Endothelial cell of umbilical vein (primary cell): ENCODE results near the gene SLC11A2. TPM values are rescaled to one million over a fixed set of nuclear protein-coding genes. Genes with fewer than 3 reads are reported as not detected.

Experiments
- BruUV-seq: library from RNA; stranded (reverse); fragments of 400-500 nt; replicated peaks from 2 replicates; lab custom pipeline; 2021; lab: Mats Ljungman, UMichigan
- CTCF ChIA-PET: fragments of 300-600, 350-600 bp; sonication (Branson Sonifier 250); formaldehyde crosslinking; loops from one replicate; lab custom pipeline; 2021; ENCODE audit warnings: antibody characterized with exemption, inconsistent platforms; lab: Charles Lee
- POLR2A ChIA-PET: fragments of 300-600, 350-600 bp; sonication (Branson Sonifier 250); formaldehyde crosslinking; loops from one replicate; lab custom pipeline; 2021; ENCODE audit warnings: antibody characterized with exemption, inconsistent platforms; lab: Charles Lee
- DNase-seq: peaks from one replicate; pipeline ENCODE4 v3.0.0-alpha.2; 2011; ENCODE audit warnings: low read depth, low spot score
- FAIRE-seq: peaks from 2 replicates; lab custom pipeline; 2011; peaks lifted over from hg19 to GRCh38; lab: Jason Lieb, UNC
- H2AFZ ChIP-seq: 2 replicates; pipeline ENCODE4 v1.6.0; 2012; ENCODE audit warnings: low read depth, low read length, control low read depth, inconsistent platforms
- H3K27ac ChIP-seq: 2 replicates; pipeline ENCODE4 v1.5.1; 2011; ENCODE audit warnings: low read depth, mild to moderate bottlenecking, control low read depth, low read length, moderate library complexity; ENCODE audit not compliant: insufficient read depth
- H3K27me3 ChIP-seq, 2 experiments: 2 replicates each; pipeline versions ENCODE4 v1.6.0 to v1.6.1; 2011; ENCODE audit warnings: low read length in 2 of 2, mixed read lengths in 1 of 2; ENCODE audit not compliant: control insufficient read depth in 2 of 2, insufficient read depth in 2 of 2
- H3K36me3 ChIP-seq, 2 experiments: 2 replicates in 1 of 2; 3 replicates in 1 of 2; pipeline ENCODE4 v1.5.1; 2011; ENCODE audit warnings: low read length in 2 of 2, mild to moderate bottlenecking in 1 of 2, moderate library complexity in 1 of 2; ENCODE audit not compliant: control insufficient read depth in 2 of 2, insufficient read depth in 2 of 2; ENCODE audit errors: extremely low read depth in 1 of 2
- H3K4me1 ChIP-seq: 3 replicates; pipeline ENCODE4 v1.5.1; 2011; ENCODE audit warnings: mild to moderate bottlenecking, low read length; ENCODE audit not compliant: control insufficient read depth, insufficient read depth; ENCODE audit errors: extremely low read depth
- H3K4me2 ChIP-seq: 2 replicates; pipeline ENCODE4 v1.6.1; 2011; ENCODE audit warnings: low read length, control low read depth, mixed read lengths; ENCODE audit not compliant: insufficient read depth
- H3K4me3 ChIP-seq, 3 experiments: fragments of 200-600 bp in 1 of 3; sonication (generic), shearing (Covaris generic) in 1 of 3; replicated peaks in 1 of 3; 2 replicates each; pipeline ENCODE4 v1.5.1; 2011 to 2016; ENCODE audit warnings: control low read depth in 3 of 3, low read length in 3 of 3, mild to moderate bottlenecking in 2 of 3, inconsistent platforms in 1 of 3, low read depth in 1 of 3, moderate library complexity in 1 of 3; ENCODE audit not compliant: insufficient read depth in 1 of 3
- H3K79me2 ChIP-seq: 2 replicates; pipeline ENCODE4 v1.6.0; 2012; ENCODE audit warnings: low read length, inconsistent platforms; ENCODE audit not compliant: control insufficient read depth, insufficient read depth
- H3K9ac ChIP-seq: replicated peaks from 2 replicates; pipeline ENCODE3; 2011; ENCODE audit warnings: low read length, control low read depth; ENCODE audit not compliant: insufficient read depth; ENCODE audit errors: extremely low read depth
- H3K9me1 ChIP-seq: replicated peaks from 3 replicates; pipeline ENCODE4 v1.6.0; 2011; ENCODE audit warnings: mild to moderate bottlenecking, low read length; ENCODE audit not compliant: control insufficient read depth, insufficient read depth; ENCODE audit errors: extremely low read depth
- H3K9me3 ChIP-seq: replicated peaks from 2 replicates; pipeline ENCODE4 v1.5.1; 2012; ENCODE audit warnings: low read length, inconsistent platforms; ENCODE audit not compliant: control insufficient read depth, insufficient read depth
- H4K20me1 ChIP-seq: replicated peaks from 2 replicates; pipeline ENCODE3; 2011; ENCODE audit warnings: mild to moderate bottlenecking, low read length; ENCODE audit not compliant: control insufficient read depth, insufficient read depth; ENCODE audit errors: extremely low read depth
- CTCF ChIP-seq, 2 donors: IDR thresholded peaks; 1 replicate in 1 of 2; 2 replicates in 1 of 2; pipeline ENCODE4 v1.5.1; 2011; ENCODE audit warnings: low read length in 2 of 2, mild to moderate bottlenecking in 2 of 2, moderate library complexity in 2 of 2, control low read depth in 1 of 2, inconsistent platforms in 1 of 2, low read depth in 1 of 2; ENCODE audit not compliant: insufficient read depth in 1 of 2; ENCODE audit errors: extremely low read depth in 1 of 2
- EZH2 ChIP-seq: IDR thresholded peaks from 2 replicates; pipeline ENCODE4 v1.6.1; 2012; ENCODE audit warnings: borderline replicate concordance, low read depth, mild to moderate bottlenecking, moderate library complexity, low read length, inconsistent platforms; ENCODE audit not compliant: severe bottlenecking
- FOS ChIP-seq: IDR thresholded peaks from 2 replicates; pipeline ENCODE4 v1.6.1; 2011; ENCODE audit warnings: mild to moderate bottlenecking, low read length, moderate library complexity, borderline replicate concordance; ENCODE audit not compliant: insufficient read depth
- GATA2 ChIP-seq: IDR thresholded peaks from 2 replicates; pipeline ENCODE4 v1.7.0; 2011; ENCODE audit warnings: low read depth, mild to moderate bottlenecking, moderate library complexity, mixed read lengths, low read length; ENCODE audit not compliant: insufficient read length, insufficient read depth
- JUN ChIP-seq: IDR thresholded peaks from 2 replicates; pipeline ENCODE4 v1.6.1; 2011; ENCODE audit warnings: borderline replicate concordance, low read depth; ENCODE audit not compliant: insufficient read length, insufficient read depth
- MYC ChIP-seq: IDR thresholded peaks from one replicate; pipeline ENCODE4 v1.6.1; 2011; ENCODE audit warnings: mild to moderate bottlenecking, low read depth, low read length
- POLR2A ChIP-seq: IDR thresholded peaks from 2 replicates; pipeline ENCODE4 v1.6.1; 2012; ENCODE audit warnings: low read depth, mild to moderate bottlenecking, control low read depth, low read length
- POLR2AphosphoS5 ChIP-seq: IDR thresholded peaks from 2 replicates; pipeline ENCODE4 v1.6.1; 2012; ENCODE audit warnings: low read depth, mild to moderate bottlenecking, control low read depth, low read length, moderate library complexity; ENCODE audit not compliant: insufficient read depth
- dilution Hi-C: fragments of 300-500 bp; cut with MboI; formaldehyde crosslinking; loops from one replicate; pipeline ENCODE4 v1.15.0; 2019; ENCODE audit warnings: low sequenced_read_pairs; ENCODE audit not compliant: extremely low pct_ligation_motif_present
- intact Hi-C: fragments of 100-400 bp; cut with micrococcal nuclease; formaldehyde crosslinking; loops from one replicate; pipeline ENCODE4 v1.10.0; 2022
- polyA plus RNA-seq, 4 experiments: library from polyadenylated mRNA; depleted of rRNA in 3 of 4; stranded (reverse) in 3 of 4; unstranded in 1 of 4; fragments of >200 nt; gene quantifications; 2 replicates each; pipeline versions ENCODE4 v1.2.1 to v1.2.3, GENCODE V29; 2011 to 2012; ENCODE audit warnings: missing spikeins in 1 of 4
- total RNA-seq: library from RNA; stranded (reverse); gene quantifications from 2 replicates; pipeline ENCODE4 v1.2.3, GENCODE V29; 2021
- TF ChIP-seq, protein P1 (sequence below): IDR thresholded peaks from 2 replicates; pipeline ENCODE4 v1.6.1; 2011; ENCODE audit not compliant: insufficient read depth, insufficient read length

SLC11A2 gene
- total and polyA plus RNA-seq, 2 donors (not counting 3 experiments of a cell fraction or from before 2014, with no cell fraction given): 47.5 to 56.4 TPM

DNA sequence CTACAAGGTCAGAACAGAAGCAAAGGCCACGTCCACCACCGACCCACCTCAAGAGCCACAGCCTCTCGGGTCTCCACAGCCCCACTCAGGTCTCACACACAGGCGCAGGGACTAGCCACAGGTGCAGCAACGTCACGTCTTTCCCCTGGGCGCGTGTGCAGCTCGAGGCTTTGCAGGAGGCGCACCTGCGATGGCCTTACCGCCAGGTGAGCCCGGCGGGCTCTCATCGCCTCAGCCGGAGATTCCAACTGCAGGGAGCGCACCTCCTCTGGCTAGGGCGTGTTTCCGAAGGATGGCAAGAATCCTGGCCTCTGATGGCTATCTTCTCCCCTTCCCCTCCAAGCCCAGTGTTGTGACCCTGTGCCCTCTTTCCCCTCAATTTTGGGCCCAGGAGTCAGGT, 73.7 kb downstream of the SLC11A2 start, which contains the start of gene HIGD1C:
Gene HIGD1C (plus strand): TSS at position 35 of the 400 bp plus-strand sequence. CDS start 1,455 bp downstream, outside the sequence.
- ChIA-PET CTCF (no interaction called here), POLR2A (no interaction called here)
- Histone ChIP-seq H3K79me2 (no peaks in the 10 kb centered on the region), H2AFZ (no peak within 1 kb of the TSS), H3K4me1 (no peaks in the 10 kb centered on the region), H4K20me1 (no peaks in the 10 kb centered on the region), H3K27me3 (no peaks in the 10 kb centered on the region), H3K4me2 (no peak within 1 kb of the TSS), H3K4me3 (no peak within 1 kb of the TSS), H3K9me1 (no peaks in the 10 kb centered on the region), H3K27ac (no peak within 1 kb of the TSS), H3K9ac (no peak within 1 kb of the TSS), H3K9me3 (no peaks in the 10 kb centered on the region), H3K36me3 (no peaks in the 10 kb centered on the region)
- dilution Hi-C loops: no loop called here
- intact Hi-C loops: no loop called here
- TF ChIP-seq, protein P1, sequence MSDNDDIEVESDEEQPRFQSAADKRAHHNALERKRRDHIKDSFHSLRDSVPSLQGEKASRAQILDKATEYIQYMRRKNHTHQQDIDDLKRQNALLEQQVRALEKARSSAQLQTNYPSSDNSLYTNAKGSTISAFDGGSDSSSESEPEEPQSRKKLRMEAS: no peak
- TF ChIP-seq POLR2A: no peak
- no peak for TF ChIP-seq MYC
- TF ChIP-seq GATA2: no peak
- no peak for TF ChIP-seq POLR2AphosphoS5
- TF ChIP-seq FOS: no peak
- TF ChIP-seq CTCF (IDR thresholded peaks at IDR 0.05; ENCODE audit: extremely low read depth in 1 of 2, insufficient read depth in 1 of 2, low read depth in 1 of 2, low read length in 2 of 2): no peak
- TF ChIP-seq EZH2: no peak
- no peak for TF ChIP-seq JUN
- DNase-seq (no peak), FAIRE-seq (no peak)
- BruUV-seq: no TSS peak
